DMS 273 (cell line): ENCODE results near the gene LRG1.
"Not testable (repeated sequence)": the region's sequence is repeated elsewhere in the genome, so short reads cannot be mapped to it uniquely, and the experiment has no call there.

Source experiments
- DNase-seq: peaks from one replicate; lab custom pipeline; 2025; ENCODE audit not compliant: unreplicated experiment; lab: John Stamatoyannopoulos, UW

LRG1 gene

DNA sequence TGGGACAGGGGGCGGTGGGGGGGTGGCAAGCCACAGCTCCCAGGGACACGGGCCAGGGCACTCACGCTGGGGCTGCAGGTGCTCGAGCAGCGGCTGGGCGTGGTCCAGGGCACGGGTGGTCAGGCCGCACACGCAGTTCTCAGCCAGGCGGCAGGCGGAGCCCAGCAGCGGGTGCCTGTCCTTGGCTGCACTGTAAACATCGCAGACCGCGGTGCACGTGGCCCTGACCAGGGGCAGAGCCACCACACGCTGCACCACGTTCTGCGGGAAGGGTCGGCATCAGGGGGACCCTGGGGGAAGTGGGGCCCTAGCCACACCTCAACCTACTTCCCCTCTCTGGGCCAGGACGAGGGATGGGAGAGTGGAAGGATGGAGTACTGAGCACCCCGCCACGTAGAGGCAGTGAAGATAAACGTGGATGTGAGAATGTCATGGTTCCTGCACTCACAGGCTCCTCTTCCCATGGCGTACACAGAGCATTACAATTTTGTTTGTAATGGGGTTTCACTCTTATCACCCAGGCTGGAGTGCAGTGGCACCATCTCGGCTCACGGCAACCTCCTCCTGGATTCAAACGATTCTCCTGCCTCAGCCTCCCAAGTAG lies 8.2 kb downstream of the LRG1 start:
- no peak for DNase-seq

DNA sequence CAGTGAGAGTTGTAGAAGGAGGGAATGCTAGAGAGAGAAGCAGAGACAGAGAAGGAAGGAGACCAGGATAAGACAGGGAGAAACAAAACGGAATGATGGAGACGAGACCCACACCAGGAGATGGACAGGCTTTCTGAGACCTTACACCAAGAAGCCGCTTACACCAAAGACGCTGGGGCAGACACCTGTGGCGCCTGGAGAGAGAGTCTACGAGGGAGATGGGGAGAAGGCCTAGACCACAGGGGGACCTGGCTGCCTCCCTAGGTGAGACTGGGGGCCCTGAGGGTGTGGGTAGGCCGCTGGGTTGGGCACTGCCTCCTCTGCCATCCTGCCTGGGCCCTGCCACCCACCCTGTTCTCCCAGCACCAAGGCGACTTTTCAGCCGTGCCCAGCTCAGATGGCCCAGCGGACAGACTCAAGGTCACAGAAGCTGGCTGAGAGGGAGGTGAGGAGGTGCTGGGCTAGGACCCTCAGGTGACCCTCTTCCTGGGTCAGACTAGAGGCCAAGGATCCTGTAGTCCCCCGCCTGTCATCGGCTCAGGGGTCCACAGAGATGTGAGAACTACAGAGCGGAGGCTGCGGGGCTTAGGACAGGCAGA lies 9.8 kb downstream of the LRG1 start:
- no peak for DNase-seq

DNA sequence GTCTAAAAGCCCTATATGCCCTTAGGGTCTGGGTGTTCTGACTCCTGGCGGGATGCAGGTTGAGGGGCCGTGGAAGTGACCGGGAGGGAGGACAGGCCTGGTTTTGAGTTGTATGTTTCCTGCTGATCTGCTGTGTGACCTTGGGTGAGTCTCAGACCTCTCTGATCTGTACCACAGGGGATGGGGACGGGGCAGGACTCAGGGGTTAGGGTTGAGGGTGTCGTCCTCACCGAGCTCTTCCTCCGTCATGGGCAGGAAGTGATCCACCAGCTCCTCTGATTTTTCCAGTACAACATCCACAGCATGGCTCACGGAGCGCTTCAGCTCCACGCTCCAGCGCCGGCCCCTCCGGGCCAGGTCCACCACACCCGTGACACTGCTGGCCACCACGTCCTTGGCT lies 11.0 kb downstream of the LRG1 start:
- DNase-seq: no peak

GRCh38 chr19:4527377-4527776 lies 12.5 kb downstream of the LRG1 start:
- not testable (repeated sequence) for DNase-seq

- DNase-seq: no peak
Measured at GRCh38 chr19:4525563-4526002, 14.3 kb downstream of the LRG1 start.

DNA sequence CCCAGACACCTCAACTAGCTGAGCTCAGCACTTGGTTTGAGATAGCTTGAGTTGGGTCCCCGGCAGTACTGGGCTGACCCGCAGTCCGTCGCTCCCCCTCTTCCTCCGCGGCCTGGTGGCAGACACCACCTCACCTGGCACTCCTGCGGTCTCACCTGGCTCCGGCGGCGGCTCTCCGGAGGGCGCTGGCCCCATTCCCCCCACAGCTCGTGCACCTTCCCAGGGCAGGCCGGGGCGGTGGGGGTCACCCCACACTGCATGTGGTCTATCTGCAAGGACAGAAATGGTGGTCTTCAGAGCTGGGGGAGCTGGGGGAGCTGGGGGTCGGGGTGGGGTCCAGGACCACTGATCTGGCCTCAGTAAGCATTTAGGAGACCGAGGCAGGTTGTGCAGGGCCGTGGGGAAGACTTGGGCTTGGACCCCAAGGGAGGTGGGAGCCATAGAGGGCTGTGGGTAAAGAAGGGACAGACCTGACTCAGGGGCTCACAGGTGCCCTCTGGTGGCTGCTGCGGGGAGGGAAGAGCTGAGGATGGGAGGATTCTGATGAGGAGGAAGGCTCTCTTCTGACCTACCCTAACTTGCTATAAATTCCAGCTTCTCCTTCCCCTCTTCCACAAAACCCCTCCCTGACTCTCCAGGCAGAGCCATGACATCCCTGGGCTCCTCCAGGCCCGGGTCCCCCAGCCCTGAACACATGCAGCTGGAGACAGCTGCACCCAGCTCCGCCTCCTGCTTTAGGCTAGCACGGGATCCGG lies 14.9 kb downstream of the LRG1 start:
- peak; percentile 81 for DNase-seq

DNA sequence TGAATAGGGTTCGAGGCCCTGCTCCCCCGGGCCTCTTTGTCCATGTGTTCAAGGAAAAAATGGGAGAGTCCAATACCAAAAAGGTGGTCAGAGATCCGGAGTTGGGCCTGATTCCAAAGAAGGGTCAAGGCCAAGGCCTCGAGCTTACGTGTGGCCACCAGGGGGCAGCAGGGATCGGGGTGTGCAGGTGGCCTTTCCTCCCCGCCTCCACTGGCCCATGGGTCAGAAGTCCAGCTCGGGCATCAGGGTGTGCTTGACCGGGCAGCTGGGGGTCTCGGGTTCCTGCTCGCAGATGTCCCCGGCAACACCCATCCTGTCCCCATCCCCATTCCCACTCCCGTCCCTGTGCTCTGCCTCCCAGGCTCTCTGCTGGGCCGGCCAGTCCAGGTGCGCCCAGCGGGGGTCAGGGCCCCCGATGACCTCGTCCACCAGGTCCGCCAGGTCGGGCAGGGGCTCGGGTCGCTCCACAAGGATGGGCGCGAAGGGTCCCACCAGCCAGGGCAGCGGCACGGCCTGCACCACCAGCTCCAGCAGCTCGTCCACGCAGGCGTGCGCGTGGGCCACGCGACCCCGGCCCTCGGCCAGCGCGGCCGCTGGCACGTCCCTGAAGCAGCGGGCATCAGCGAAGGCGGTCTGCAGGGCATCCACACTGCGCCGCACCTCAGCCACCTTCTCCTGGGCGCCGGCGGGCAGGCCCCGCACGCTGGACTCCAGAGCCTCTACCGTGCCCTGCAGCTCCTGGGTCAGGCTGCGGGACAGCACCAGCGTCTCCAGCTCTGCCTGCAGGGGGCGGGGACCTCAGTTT lies 16.3 kb downstream of the LRG1 start:
- peak; percentile 57 for DNase-seq

DNA sequence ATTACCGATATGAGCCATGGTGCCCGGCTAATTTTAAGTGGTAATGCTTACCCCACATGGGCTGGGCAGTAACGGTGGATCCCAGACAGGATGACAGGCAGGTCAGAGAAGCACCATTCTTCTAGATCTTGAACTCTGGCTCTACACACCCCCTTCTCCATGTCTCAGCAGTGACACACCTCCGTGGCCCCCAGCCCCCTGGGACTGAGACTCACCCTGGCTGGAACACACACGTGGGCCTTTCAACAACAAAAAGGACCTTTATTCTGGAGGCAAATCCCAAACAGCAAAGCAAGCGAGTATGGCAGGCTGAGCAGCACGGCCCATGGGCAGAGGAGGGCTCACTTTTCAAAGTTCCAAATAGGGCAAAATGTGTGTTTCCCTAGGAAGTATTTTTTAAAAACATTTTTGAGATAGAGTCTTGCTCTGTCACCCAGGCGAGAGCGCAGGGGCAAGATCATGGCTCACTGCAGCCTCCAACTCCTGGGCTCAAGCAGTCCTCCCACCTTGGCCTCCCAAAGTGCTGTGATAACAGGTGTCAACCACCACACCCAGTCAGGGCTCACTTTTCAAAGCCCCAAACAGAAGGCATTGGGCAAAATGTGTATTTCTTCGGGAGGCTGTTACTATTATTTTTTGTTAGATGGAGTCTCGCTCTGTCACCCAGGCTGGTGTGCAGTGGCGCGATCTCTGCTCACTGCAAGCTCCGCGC lies 17.4 kb downstream of the LRG1 start:
- no peak for DNase-seq

- DNase-seq: no peak
Measured at GRCh38 chr19:4521888-4522242, 18.0 kb downstream of the LRG1 start.

DNA sequence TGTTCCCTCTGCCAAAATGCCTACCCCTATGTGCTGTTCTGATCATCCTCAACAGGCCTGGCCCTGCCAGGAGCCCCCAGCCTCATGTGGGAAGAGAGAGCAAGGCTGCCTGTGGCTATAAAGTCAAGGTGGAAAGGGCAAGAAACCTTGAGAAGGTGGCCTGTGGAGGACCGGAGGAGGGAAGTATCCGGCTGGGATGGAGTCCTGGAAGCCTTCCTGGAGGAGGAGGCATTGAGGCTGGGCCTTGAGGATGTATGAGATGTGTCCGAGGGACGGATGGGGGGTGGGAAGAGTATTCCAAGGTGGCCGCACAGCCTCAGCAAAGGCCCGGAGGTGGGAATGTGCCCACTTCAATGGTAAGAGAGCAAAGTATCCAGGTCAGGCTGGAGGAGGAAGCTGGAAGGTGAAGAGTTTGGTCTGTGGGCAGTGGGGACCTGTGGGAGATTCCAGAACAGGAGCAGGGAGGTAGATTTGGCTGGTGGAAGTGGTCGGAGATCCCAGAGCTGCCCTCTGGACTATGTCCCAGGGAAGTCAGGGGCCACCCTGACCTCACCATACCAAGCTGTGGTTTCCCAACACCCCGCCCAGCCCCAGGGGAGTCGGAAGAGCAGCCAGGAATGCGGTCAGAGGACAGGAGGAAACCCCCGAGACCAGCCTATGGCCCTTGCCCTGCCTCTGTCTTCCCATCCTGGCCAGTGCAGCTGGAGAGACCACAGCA lies 18.5 kb downstream of the LRG1 start:
- no peak for DNase-seq

GRCh38 chr19:4519521-4520277 lies 20.1 kb downstream of the LRG1 start:
- no peak for DNase-seq

DNA sequence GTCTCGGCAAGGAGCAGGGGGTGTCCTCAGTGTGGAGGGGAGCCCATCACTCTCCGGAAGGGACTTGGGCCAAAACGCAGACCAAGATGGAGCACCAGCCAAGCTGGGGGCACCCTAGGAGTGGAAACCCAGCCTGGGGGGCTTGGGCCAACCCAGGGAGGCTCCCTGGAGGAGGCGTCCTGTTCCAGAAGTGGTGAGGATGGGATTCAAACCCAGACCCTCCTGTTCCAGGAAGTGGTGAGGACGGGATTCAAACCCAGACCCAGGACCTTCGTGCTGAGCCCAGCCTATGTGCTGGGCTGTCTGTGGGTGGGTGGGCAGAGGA lies 20.7 kb downstream of the LRG1 start:
- DNase-seq: no peak

GRCh38 chr19:4518345-4519171 lies 21.3 kb downstream of the LRG1 start, which contains the start of gene PLIN4:
PLIN4 (minus strand) TSS chr19:4518486; CDS start chr19:4518272, 214 bp downstream.
- peak; percentile 71 for DNase-seq

DNA sequence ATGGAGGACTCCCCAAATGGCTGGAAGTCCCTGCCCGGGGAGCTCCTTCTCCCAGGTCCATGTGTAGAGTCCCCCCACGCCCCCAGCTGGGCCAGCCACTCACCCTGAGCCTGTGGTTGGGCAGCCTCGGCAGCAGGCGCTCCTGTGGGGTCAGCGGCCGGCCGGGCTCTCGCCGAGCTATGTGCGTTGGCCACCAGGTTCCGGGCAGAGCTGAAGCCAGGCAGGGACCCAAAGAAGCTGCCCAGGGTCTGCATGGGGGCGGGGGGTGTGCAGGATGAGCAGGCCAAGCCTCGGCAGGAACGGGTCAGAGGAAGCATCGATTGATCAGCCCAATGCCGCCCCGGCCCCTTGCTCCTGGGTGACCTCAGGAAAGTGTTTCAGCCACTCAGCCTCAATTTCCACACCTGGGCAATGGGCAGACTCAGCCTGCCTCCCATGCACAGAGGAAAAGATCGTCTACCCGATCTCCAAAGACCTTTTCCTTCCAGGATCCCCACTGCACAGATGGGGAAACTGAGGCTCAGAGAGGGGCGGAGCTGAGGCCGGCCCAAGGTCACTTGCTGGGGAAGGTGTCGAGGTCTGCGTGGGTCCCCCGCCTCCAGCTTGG lies 22.3 kb downstream of the LRG1 start:
- DNase-seq: no peak

DNA sequence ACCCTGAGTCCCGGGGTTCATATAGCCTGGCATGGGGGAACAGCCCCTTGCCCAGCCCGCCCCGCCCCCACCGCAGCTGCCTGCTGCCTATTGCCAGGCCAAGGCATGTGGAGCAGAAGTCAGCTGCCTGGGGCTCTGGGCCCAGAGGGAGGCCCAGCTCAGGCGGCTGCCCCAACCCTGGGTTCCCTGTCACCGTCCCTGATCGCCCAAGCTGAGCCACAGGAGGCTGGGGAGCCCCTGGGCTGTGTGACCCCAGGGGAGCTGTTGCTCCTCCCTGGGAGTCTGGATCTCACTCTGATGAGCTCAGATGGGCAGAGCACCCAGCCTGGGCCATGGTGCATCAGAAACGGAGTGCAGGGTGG lies 22.9 kb downstream of the LRG1 start:
- DNase-seq: peak; percentile 50

DNA sequence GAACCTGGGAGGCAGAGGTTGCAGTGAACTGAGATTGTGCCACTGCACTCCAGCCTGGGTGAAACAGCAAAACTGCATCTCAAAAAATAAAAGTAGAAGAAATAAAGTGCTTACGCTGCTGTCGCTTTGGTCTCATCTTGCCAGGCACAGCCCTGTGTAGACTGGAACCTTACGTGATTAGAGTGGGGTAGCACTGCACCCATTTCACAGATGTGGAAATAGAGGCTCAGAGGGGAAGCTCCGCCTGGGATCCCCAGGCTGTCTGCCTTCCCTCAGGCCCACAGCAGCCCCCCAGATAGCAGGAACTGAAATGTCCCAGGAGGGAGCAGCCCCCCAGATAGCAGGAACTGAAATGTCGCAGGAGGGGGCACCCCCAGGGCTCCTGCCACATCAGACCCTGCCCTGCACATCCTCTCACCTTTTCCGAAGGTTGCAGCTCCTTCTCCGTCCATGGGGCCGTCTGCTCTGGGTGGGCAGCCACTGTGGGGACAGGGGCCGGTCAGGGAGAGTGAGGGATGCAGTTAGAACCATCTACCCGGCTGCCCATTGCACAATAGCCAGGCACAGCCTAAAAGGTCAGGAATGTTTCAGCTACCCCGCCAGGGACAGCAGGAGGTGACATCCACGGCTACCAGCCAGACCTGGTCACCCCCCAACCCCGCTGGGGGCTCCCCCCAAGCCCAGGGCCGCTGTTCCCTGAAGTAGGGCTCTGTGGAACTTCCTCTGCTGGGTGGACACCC lies 23.5 kb downstream of the LRG1 start:
- DNase-seq: no peak

- no peak for DNase-seq
Measured at GRCh38 chr19:4515732-4516131, 24.1 kb downstream of the LRG1 start.

- DNase-seq: no peak
Measured at GRCh38 chr19:4513248-4513647, 26.6 kb downstream of the LRG1 start.
